Calu3 (cell line): Measurements from ENCODE around the gene KCNJ10. TPM values are rescaled to one million over a fixed set of nuclear protein-coding genes. Genes with fewer than 3 reads are reported as not detected.

ENCODE experiments used
- BruUV-seq: library from RNA; stranded (reverse); fragments of 400-500 nt; replicated peaks from 2 replicates; lab custom pipeline; 2021; lab: Mats Ljungman, UMichigan
- CTCF ChIA-PET: fragments of 300-600 bp; sonication (Branson Sonifier 250); formaldehyde crosslinking; loops from one replicate; lab custom pipeline; 2022; ENCODE audit warnings: antibody characterized with exemption; lab: Charles Lee
- DNase-seq: peaks from one replicate; pipeline ENCODE4 v3.0.0; 2022
- H3K27ac Mint-ChIP-seq: one replicate; pipeline ENCODE4 v1.8.0; 2022; ENCODE audit warnings: mixed read lengths; ENCODE audit not compliant: unreplicated experiment
- H3K27me3 Mint-ChIP-seq: one replicate; pipeline ENCODE4 v1.8.0; 2022; ENCODE audit warnings: mixed read lengths; ENCODE audit not compliant: unreplicated experiment
- H3K36me3 Mint-ChIP-seq: one replicate; pipeline ENCODE4 v1.8.0; 2022; ENCODE audit warnings: mild to moderate bottlenecking, moderate library complexity, mixed read lengths; ENCODE audit not compliant: insufficient read depth, unreplicated experiment
- H3K4me1 Mint-ChIP-seq: one replicate; pipeline ENCODE4 v1.8.0; 2022; ENCODE audit warnings: mild to moderate bottlenecking, low read depth, mixed read lengths; ENCODE audit not compliant: unreplicated experiment
- H3K4me3 Mint-ChIP-seq: one replicate; pipeline ENCODE4 v1.8.0; 2022; ENCODE audit warnings: mild to moderate bottlenecking, low read depth, moderate library complexity, mixed read lengths; ENCODE audit not compliant: unreplicated experiment
- H3K9me3 Mint-ChIP-seq: one replicate; pipeline ENCODE4 v1.8.0; 2022; ENCODE audit warnings: low read depth, mixed read lengths; ENCODE audit not compliant: unreplicated experiment
- CTCF ChIP-seq: fragments of 200-600 bp; IDR thresholded peaks from one replicate; pipeline ENCODE4 v1.8.0; 2022; ENCODE audit warnings: antibody characterized with exemption; ENCODE audit not compliant: unreplicated experiment
- intact Hi-C: fragments of 100-400 bp; cut with micrococcal nuclease; formaldehyde crosslinking; loops from one replicate; pipeline ENCODE4 v1.10.0; 2022; ENCODE audit not compliant: unreplicated experiment
- total RNA-seq: library from RNA; stranded (reverse); gene quantifications from 2 replicates; pipeline ENCODE4 v1.2.3, GENCODE V29; 2022

Gene KCNJ10
- total RNA-seq, 1 experiment from 2014 or later = not detected

- no peaks in the 10 kb centered on the region for H3K36me3 Mint-ChIP-seq
- no peaks in the 10 kb centered on the region for H3K4me1 Mint-ChIP-seq
- BruUV-seq = no TSS peak
- H3K4me3 Mint-ChIP-seq = no peak overlapping the region
- peaks cover 39% of the 10 kb centered on the region for H3K27me3 Mint-ChIP-seq
- intact Hi-C loops = no loop called here
- CTCF ChIA-PET = no interaction called here
- no peaks in the 10 kb centered on the region for H3K9me3 Mint-ChIP-seq
- TF ChIP-seq CTCF = no peak
- DNase-seq = no peak
- H3K27ac Mint-ChIP-seq = no peak overlapping the region
Measured at GRCh38 chr1:159988006-159988405, 82.0 kb downstream of the KCNJ10 start.

DNA sequence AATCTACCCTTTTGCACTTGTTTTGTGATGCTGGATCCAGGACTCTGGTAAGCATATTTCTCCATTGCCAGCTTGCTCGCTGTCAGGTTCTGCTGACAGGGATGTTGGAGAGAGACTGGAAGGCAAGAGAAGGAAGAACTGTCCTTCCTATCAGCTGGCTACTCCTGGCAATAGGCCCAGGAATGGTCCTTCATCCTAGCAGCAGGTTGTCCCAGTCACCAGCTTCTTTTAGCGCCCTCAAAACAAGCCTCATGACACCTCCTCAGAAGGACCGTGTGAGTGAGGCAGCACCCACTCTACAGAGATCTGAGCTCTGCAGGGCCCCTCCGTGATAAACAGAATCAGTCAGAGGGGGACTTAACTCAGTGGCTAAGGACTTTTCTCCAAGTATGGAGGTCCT lies 82.8 kb downstream of the KCNJ10 start:
- CTCF ChIA-PET = no interaction called here
- intact Hi-C loops = no loop called here

GRCh38 chr1:159986531-159986930 lies 83.4 kb downstream of the KCNJ10 start:
- H3K27ac Mint-ChIP-seq = no peak overlapping the region
- no peaks in the 10 kb centered on the region for H3K36me3 Mint-ChIP-seq

More for the DNA sequence above, 82.8 kb downstream of the KCNJ10 start:
- Mint-ChIP-seq H3K27me3 (peaks cover 47% of the 10 kb centered on the region), H3K9me3 (no peaks in the 10 kb centered on the region), H3K27ac (no peak overlapping the region), H3K4me1 (no peaks in the 10 kb centered on the region), H3K36me3 (no peaks in the 10 kb centered on the region), H3K4me3 (no peak overlapping the region)
- no peak for DNase-seq
- no TSS peak for BruUV-seq
- TF ChIP-seq CTCF = no peak

DNA sequence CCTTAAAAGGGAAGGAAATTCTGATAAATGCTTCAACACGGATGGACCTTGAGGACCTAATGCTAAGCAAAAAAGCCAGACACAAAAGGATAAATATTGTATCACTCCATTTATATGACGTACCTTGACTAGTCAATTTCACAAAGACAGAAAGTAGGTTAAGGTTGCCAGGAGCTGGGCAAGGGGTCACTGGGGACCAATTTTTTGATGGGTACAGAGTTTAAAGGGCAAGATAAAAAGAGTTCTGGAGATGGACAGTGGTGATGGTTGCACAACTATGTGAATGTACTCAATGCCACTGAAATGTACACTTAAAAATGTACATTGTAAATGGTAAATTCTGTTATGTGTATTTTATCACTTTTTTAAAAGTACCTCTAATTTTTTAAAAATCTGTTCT lies 83.9 kb downstream of the KCNJ10 start:
- no peak for DNase-seq
- Mint-ChIP-seq H3K27me3 (peaks cover 57% of the 10 kb centered on the region), H3K27ac (no peak overlapping the region), H3K4me1 (no peaks in the 10 kb centered on the region), H3K9me3 (no peaks in the 10 kb centered on the region), H3K36me3 (no peaks in the 10 kb centered on the region), H3K4me3 (no peak overlapping the region)
- BruUV-seq = no TSS peak
- CTCF ChIA-PET = interaction anchor here (0.6 kb wide), 1 partner anchor 55 kb away, joined by 5 read pairs; no protein-coding TSS in a partner anchor
- intact Hi-C loops = no loop called here
- TF ChIP-seq CTCF = no peak

More at GRCh38 chr1:159986531-159986930, 83.4 kb downstream of the KCNJ10 start:
- H3K9me3 Mint-ChIP-seq = no peaks in the 10 kb centered on the region
- no peak overlapping the region for H3K4me3 Mint-ChIP-seq
- peaks cover 54% of the 10 kb centered on the region for H3K27me3 Mint-ChIP-seq
- no peak for TF ChIP-seq CTCF
- no TSS peak for BruUV-seq
- DNase-seq = no peak
- CTCF ChIA-PET = no interaction called here
- intact Hi-C loops = no loop called here
- H3K4me1 Mint-ChIP-seq = no peaks in the 10 kb centered on the region
